Spleen (tissue), 7 donors: Measurements from ENCODE around the gene RNF14.

Source experiments
- CTCF ChIP-seq, 11 experiments: fragments of 200-600 bp in 7 of 11; fragments of 450-650 bp in 4 of 11; sonication (generic) in 4 of 11; IDR thresholded peaks in 8 of 11; conservative IDR thresholded peaks in 3 of 11; 1 replicate in 7 of 11; 2 replicates in 4 of 11; pipeline versions ENCODE4 v1.4.0 to v1.8.0; 2016 to 2021; ENCODE audit warnings: antibody characterized with exemption in 11 of 11, inconsistent platforms in 4 of 11, mild to moderate bottlenecking in 1 of 11
- POLR2A ChIP-seq, 3 donors: fragments of 450-650 bp; IDR thresholded peaks; one replicate each; pipeline ENCODE4 v1.5.1; 2017; ENCODE audit warnings: antibody characterized with exemption in 3 of 3, mild to moderate bottlenecking in 1 of 3
- POLR2AphosphoS5 ChIP-seq, 3 donors: sonication (generic); formaldehyde crosslinking; IDR thresholded peaks; one replicate each; pipeline ENCODE4 v1.5.1; 2017; ENCODE audit warnings: antibody characterized with exemption in 3 of 3
- donor health status: DM: no; HTN: no; CAD: no; lungs with moderate emphysema.
- donor health status: DM: no; HTN: no; CAD: no.
- donor health status: DM: no; HTN: no; CAD: no.

- TF ChIP-seq CTCF (IDR thresholded peaks at IDR 0.05 in 8 of 11, conservative IDR thresholded peaks at IDR 0.05 in 3 of 11) (no peak), POLR2AphosphoS5 (IDR thresholded peaks at IDR 0.05) (no peak), POLR2A (IDR thresholded peaks at IDR 0.05) (no peak)
Observed at GRCh38 chr5:141965071-141965470, 3.8 kb upstream of the RNF14 start.
